PFSK-1 (cell line): ENCODE measurements around the gene ABR.

ENCODE experiments used
- POLR2AphosphoS5 ChIP-seq: IDR thresholded peaks from 2 replicates; pipeline ENCODE4 v1.6.1; 2012; ENCODE audit warnings: low read depth, mild to moderate bottlenecking, control low read depth, low read length, moderate library complexity
- SIN3A ChIP-seq: IDR thresholded peaks from 2 replicates; pipeline ENCODE4 v1.6.1; 2012; ENCODE audit warnings: mild to moderate bottlenecking, low read length, moderate library complexity, borderline replicate concordance; ENCODE audit not compliant: insufficient read depth
- TAF1 ChIP-seq: IDR thresholded peaks from 2 replicates; pipeline ENCODE4 v1.6.1; 2012; ENCODE audit warnings: low read length, control low read depth, borderline replicate concordance; ENCODE audit not compliant: insufficient read depth

DNA sequence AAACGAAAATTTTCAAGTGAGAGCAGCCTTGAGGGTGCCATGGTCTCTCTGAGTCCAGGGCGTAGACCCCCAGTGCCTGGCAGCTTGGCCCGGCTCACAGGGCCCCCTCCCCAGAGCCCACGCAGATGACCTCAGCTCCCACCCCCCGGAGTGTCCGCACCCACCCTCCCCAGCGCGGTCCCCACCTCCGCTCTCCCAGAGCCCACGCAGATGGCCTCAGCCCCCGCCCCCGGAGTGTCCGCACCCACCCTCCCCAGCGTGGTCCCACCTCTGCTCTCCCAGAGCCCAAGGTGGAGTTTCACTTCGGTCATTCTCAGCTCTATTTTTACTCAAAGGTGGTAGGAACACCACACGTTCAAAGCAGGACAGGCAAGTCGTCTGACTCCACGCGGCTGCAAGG lies 13.9 kb downstream of the ABR start:
- TF ChIP-seq POLR2AphosphoS5 (no peak), TAF1 (no peak), SIN3A (no peak)
